PC-3 (cell line): ENCODE data around the gene SH3GL2. TPM values are rescaled to one million over a fixed set of nuclear protein-coding genes. Genes with fewer than 3 reads are reported as not detected.

ENCODE experiments used
- ATAC-seq: fragments of 200-7000 bp; cut with Tn5 transposase; 2 replicates; pipeline ENCODE4 v1.9.1; 2020; ENCODE audit warnings: mild to moderate bottlenecking, moderate library complexity
- BruUV-seq: library from RNA; stranded (reverse); fragments of 400-500 nt; replicated peaks from 2 replicates; lab custom pipeline; 2021; lab: Mats Ljungman, UMichigan
- CTCF ChIA-PET: fragments of 300-600 bp; sonication (Branson Sonifier 250); formaldehyde crosslinking; loops from one replicate; lab custom pipeline; 2022; ENCODE audit warnings: antibody characterized with exemption; lab: Charles Lee
- POLR2A ChIA-PET: fragments of 300-600 bp; sonication (Branson Sonifier 250); formaldehyde crosslinking; loops from one replicate; lab custom pipeline; 2022; ENCODE audit warnings: antibody characterized with exemption; ENCODE audit not compliant: unreplicated experiment; lab: Charles Lee
- DNase-seq: peaks from one replicate; pipeline ENCODE4 v3.0.0-alpha.2; 2015
- H2AFZ ChIP-seq: fragments of 300-600 bp; sonication (generic); 2 replicates; pipeline ENCODE4 v1.6.0; 2016; ENCODE audit warnings: antibody characterized with exemption, low read length
- H3F3A ChIP-seq: fragments of 300-600 bp; sonication (generic); one replicate; pipeline ENCODE4 v1.6.0; 2017; ENCODE audit warnings: antibody characterized with exemption, low read length, control low read depth, mild to moderate bottlenecking; ENCODE audit not compliant: unreplicated experiment
- H3K27ac ChIP-seq: fragments of 300-600 bp; sonication (generic); 2 replicates; pipeline ENCODE4 v1.5.1; 2016; ENCODE audit warnings: mild to moderate bottlenecking, low read length
- H3K27me3 ChIP-seq: fragments of 300-600 bp; sonication (generic); 2 replicates; pipeline ENCODE4 v1.6.1; 2016; ENCODE audit warnings: low read length, mixed read lengths
- H3K36me3 ChIP-seq: fragments of 300-600 bp; sonication (generic); 2 replicates; pipeline ENCODE4 v1.6.1; 2016; ENCODE audit warnings: low read depth, mixed run types, low read length, mixed read lengths
- H3K4me1 ChIP-seq: fragments of 300-600 bp; sonication (generic); 2 replicates; pipeline ENCODE4 v1.5.1; 2016; ENCODE audit warnings: low read length; ENCODE audit not compliant: insufficient read depth
- H3K4me2 ChIP-seq: fragments of 300-600 bp; sonication (generic); 2 replicates; pipeline ENCODE4 v1.6.0; 2016; ENCODE audit warnings: low read length
- H3K4me3 ChIP-seq: fragments of 300-600 bp; sonication (generic); 2 replicates; pipeline ENCODE4 v1.5.1; 2016; ENCODE audit warnings: mild to moderate bottlenecking, low read length, mixed read lengths
- H3K79me2 ChIP-seq: fragments of 300-600 bp; sonication (generic); 2 replicates; pipeline ENCODE4 v1.6.1; 2017; ENCODE audit warnings: low read length, mixed read lengths
- H3K9ac ChIP-seq: fragments of 300-600 bp; sonication (generic); 2 replicates; pipeline ENCODE4 v1.6.0; 2016; ENCODE audit warnings: mild to moderate bottlenecking, low read length
- H3K9me2 ChIP-seq: fragments of 300-600 bp; sonication (generic); replicated peaks from 2 replicates; pipeline ENCODE4 v1.6.1; 2016; ENCODE audit warnings: mixed run types, low read length, mixed read lengths
- H3K9me3 ChIP-seq: fragments of 300-600 bp; sonication (generic); 2 replicates; pipeline ENCODE4 v1.6.1; 2016; ENCODE audit warnings: low read length, mixed read lengths
- H4K20me1 ChIP-seq: fragments of 300-600 bp; sonication (generic); 2 replicates; pipeline ENCODE4 v1.6.1; 2016; ENCODE audit warnings: low read length, mixed read lengths
- EZH2 ChIP-seq: fragments of 300-600 bp; sonication (generic); IDR thresholded peaks from one replicate; pipeline ENCODE4 v1.6.1; 2017; ENCODE audit warnings: antibody characterized with exemption, mild to moderate bottlenecking, low read length; ENCODE audit not compliant: unreplicated experiment
- EZH2phosphoT487 ChIP-seq: fragments of 300-600 bp; sonication (generic); IDR thresholded peaks from 2 replicates; pipeline ENCODE4 v1.6.1; 2018; ENCODE audit warnings: mild to moderate bottlenecking, antibody characterized with exemption, low read length, borderline replicate concordance
- intact Hi-C: fragments of 100-400 bp; cut with micrococcal nuclease; formaldehyde crosslinking; loops from 2 replicates; pipeline ENCODE4 v1.9.0; 2023
- total RNA-seq: library from RNA; depleted of rRNA; stranded (reverse); fragments of >200 nt; gene quantifications from 2 replicates; pipeline ENCODE4 v1.2.3, GENCODE V29; 2014
- TF ChIP-seq, protein P1 (sequence below): fragments of 300-600 bp; sonication (generic); conservative IDR thresholded peaks from 2 replicates; pipeline ENCODE4 v1.5.1; 2017; ENCODE audit warnings: antibody characterized with exemption, low read depth, mild to moderate bottlenecking, low read length

The SH3GL2 gene
- total RNA-seq, 1 experiment from 2014 or later, result 2.9 TPM

GRCh38 chr9:17635115-17635890 is 56.4 kb downstream of the SH3GL2 start:
- Histone ChIP-seq H3K79me2 (no peaks in the 10 kb centered on the region), H3K9me2 (no peaks in the 10 kb centered on the region; the same call in 1 of the 2 replicates), H3K4me2 (no peak overlapping the region), H3K4me3 (no peak overlapping the region), H3K36me3 (no peaks in the 10 kb centered on the region), H3K9me3 (no peaks in the 10 kb centered on the region), H3K9ac (no peak overlapping the region), H3F3A (no peaks in the 10 kb centered on the region), H3K4me1 (peaks cover 28% of the 10 kb centered on the region), H4K20me1 (no peaks in the 10 kb centered on the region), H3K27me3 (no peaks in the 10 kb centered on the region), H3K27ac (no peak overlapping the region), H2AFZ (no peak overlapping the region)
- DNase-seq (peak; percentile 43), ATAC-seq (no peak)
- intact Hi-C loops, result loop anchor here (10.0 kb wide), 1 partner anchor 109 kb away; no protein-coding TSS in a partner anchor
- TF ChIP-seq, protein P1, sequence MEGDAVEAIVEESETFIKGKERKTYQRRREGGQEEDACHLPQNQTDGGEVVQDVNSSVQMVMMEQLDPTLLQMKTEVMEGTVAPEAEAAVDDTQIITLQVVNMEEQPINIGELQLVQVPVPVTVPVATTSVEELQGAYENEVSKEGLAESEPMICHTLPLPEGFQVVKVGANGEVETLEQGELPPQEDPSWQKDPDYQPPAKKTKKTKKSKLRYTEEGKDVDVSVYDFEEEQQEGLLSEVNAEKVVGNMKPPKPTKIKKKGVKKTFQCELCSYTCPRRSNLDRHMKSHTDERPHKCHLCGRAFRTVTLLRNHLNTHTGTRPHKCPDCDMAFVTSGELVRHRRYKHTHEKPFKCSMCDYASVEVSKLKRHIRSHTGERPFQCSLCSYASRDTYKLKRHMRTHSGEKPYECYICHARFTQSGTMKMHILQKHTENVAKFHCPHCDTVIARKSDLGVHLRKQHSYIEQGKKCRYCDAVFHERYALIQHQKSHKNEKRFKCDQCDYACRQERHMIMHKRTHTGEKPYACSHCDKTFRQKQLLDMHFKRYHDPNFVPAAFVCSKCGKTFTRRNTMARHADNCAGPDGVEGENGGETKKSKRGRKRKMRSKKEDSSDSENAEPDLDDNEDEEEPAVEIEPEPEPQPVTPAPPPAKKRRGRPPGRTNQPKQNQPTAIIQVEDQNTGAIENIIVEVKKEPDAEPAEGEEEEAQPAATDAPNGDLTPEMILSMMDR, result no peak
- no peak for TF ChIP-seq EZH2
- no peak for TF ChIP-seq EZH2phosphoT487
- ChIA-PET POLR2A (no interaction called here), CTCF (no interaction called here)
- BruUV-seq, result no TSS peak

GRCh38 chr9:17636349-17636748 is 57.5 kb downstream of the SH3GL2 start:
- Histone ChIP-seq H3K9ac (no peak overlapping the region), H3K79me2 (no peaks in the 10 kb centered on the region), H3K9me2 (no peaks in the 10 kb centered on the region; the same call in 1 of the 2 replicates), H3K4me1 (peaks cover 18% of the 10 kb centered on the region), H3K4me3 (no peak overlapping the region), H3F3A (no peaks in the 10 kb centered on the region), H4K20me1 (no peaks in the 10 kb centered on the region), H3K27me3 (no peaks in the 10 kb centered on the region), H3K36me3 (no peaks in the 10 kb centered on the region), H3K9me3 (no peaks in the 10 kb centered on the region), H3K27ac (no peak overlapping the region), H2AFZ (no peak overlapping the region), H3K4me2 (no peak overlapping the region)
- intact Hi-C loops, result loop anchor here (10.0 kb wide), 1 partner anchor 108 kb away; no protein-coding TSS in a partner anchor
- ChIA-PET POLR2A (no interaction called here), CTCF (no interaction called here)
- TF ChIP-seq EZH2phosphoT487, result no peak
- TF ChIP-seq, protein P1, result no peak
- TF ChIP-seq EZH2, result no peak
- ATAC-seq (no peak), DNase-seq (no peak)
- no TSS peak for BruUV-seq

DNA sequence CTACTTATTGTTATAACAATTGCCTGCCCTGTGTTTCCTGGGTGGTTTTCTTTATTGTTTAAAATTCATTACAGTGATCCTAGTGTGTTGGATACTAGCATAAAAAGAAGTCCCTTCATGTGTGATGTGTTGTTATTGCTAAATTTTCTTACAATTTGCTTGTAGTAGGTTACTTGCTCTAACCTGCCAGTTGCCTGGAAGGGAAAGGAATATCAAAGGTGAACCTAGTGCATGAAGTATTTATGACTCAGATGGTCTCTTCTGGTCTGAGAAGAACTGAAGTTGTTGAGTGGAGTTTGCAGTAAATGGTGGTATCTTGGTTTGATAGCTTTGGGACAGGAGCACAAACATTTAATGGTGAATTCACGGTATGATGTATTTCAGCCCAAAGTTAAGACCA is 58.0 kb downstream of the SH3GL2 start:
- ChIA-PET POLR2A (no interaction called here), CTCF (no interaction called here)
- Histone ChIP-seq H3K36me3 (no peaks in the 10 kb centered on the region), H3K9me2 (no peaks in the 10 kb centered on the region; the same call in 1 of the 2 replicates), H3K9me3 (no peaks in the 10 kb centered on the region), H3K4me1 (peaks cover 13% of the 10 kb centered on the region), H3K4me2 (no peak overlapping the region), H2AFZ (no peak overlapping the region), H4K20me1 (no peaks in the 10 kb centered on the region), H3K27ac (no peak overlapping the region), H3F3A (no peaks in the 10 kb centered on the region), H3K4me3 (no peak overlapping the region), H3K79me2 (no peaks in the 10 kb centered on the region), H3K9ac (no peak overlapping the region), H3K27me3 (no peaks in the 10 kb centered on the region)
- DNase-seq, result no peak
- intact Hi-C loops, result loop anchor here (10.0 kb wide), 1 partner anchor 108 kb away; no protein-coding TSS in a partner anchor
- TF ChIP-seq EZH2, result no peak
- no peak for ATAC-seq
- no TSS peak for BruUV-seq
